Muscle of back (tissue), 13 donors: ENCODE data around the gene IAH1. TPM values are rescaled to one million over a fixed set of nuclear protein-coding genes. Genes with fewer than 3 reads are reported as not detected.

ENCODE experiments used
- DNase-seq, 3 donors: peaks; one replicate each; pipeline versions ENCODE4 v3.0.0 to v3.0.0-alpha.2; 2013
- long read RNA-seq, 9 donors: transcript quantifications; one replicate each; lab custom pipeline, GENCODE V29; 2026
- polyA plus RNA-seq, 10 donors: library from polyadenylated mRNA; unstranded; fragments of 120-200 nt; gene quantifications; one replicate each; pipeline ENCODE4 v1.2.1, GENCODE V29; 2013; ENCODE audit not compliant: insufficient read length in 10 of 10

The IAH1 gene
- polyA plus RNA-seq = 10 to 100 TPM; 44.7 to 60.9 (median 50.1) TPM
- long read RNA-seq, donor 1, transcript IAH1-215 (6 exons, 1,266 nt) = major isoform, 23 of 29 reads
- long read RNA-seq, donor 1, partial matches to known transcripts = 0 of 29 reads
- long read RNA-seq, donor 1, other reads (novel, unspliced or antisense) = 0 of 29 reads
- long read RNA-seq, donor 2, transcript IAH1-215 (6 exons, 1,266 nt) = major isoform, 18 of 20 reads
- long read RNA-seq, donor 2, partial matches to known transcripts = 0 of 20 reads
- long read RNA-seq, donor 2, other reads (novel, unspliced or antisense) = 0 of 20 reads
- long read RNA-seq, donor 3 = 0 reads
- long read RNA-seq, donor 4, transcript IAH1-215 (6 exons, 1,266 nt) = major isoform, 15 of 16 reads
- long read RNA-seq, donor 4, partial matches to known transcripts = 0 of 16 reads
- long read RNA-seq, donor 4, other reads (novel, unspliced or antisense) = 0 of 16 reads
- long read RNA-seq, donor 5, transcript IAH1-215 (6 exons, 1,266 nt) = major isoform, 26 of 36 reads
- long read RNA-seq, donor 5, partial matches to known transcripts = 5 of 36 reads
- long read RNA-seq, donor 5, other reads (novel, unspliced or antisense) = 0 of 36 reads
- long read RNA-seq, donor 6, transcript IAH1-215 (6 exons, 1,266 nt) = major isoform, 17 of 27 reads
- long read RNA-seq, donor 6, transcript IAH1-202 (5 exons, 2,137 nt) = minor isoform, 10 of 27 reads
- long read RNA-seq, donor 6, partial matches to known transcripts = 0 of 27 reads
- long read RNA-seq, donor 6, other reads (novel, unspliced or antisense) = 0 of 27 reads
- long read RNA-seq, donor 7, transcript IAH1-215 (6 exons, 1,266 nt) = major isoform, 12 of 47 reads
- long read RNA-seq, donor 7, partial matches to known transcripts = 31 of 47 reads
- long read RNA-seq, donor 7, other reads (novel, unspliced or antisense) = 0 of 47 reads
- long read RNA-seq, donor 8, transcript IAH1-215 (6 exons, 1,266 nt) = major isoform, 8 of 28 reads
- long read RNA-seq, donor 8, partial matches to known transcripts = 18 of 28 reads
- long read RNA-seq, donor 8, other reads (novel, unspliced or antisense) = 0 of 28 reads
- long read RNA-seq, donor 9, partial matches to known transcripts = 0 of 4 reads
- long read RNA-seq, donor 9, other reads (novel, unspliced or antisense) = 0 of 4 reads

- DNase-seq = peak; percentile 30 to 93 (median 62)
Measured at GRCh38 chr2:9474361-9475057, at the start of gene IAH1. Gene IAH1 (plus strand): TSS chr2:9474551. CDS start chr2:9474567, 16 bp downstream.

GRCh38 chr2:9428965-9429577 is 45.3 kb upstream of the IAH1 start:
- no peak for DNase-seq

GRCh38 chr2:9430316-9431293 is 43.7 kb upstream of the IAH1 start:
- DNase-seq = no peak

GRCh38 chr2:9434489-9434888 is 39.9 kb upstream of the IAH1 start:
- DNase-seq = no peak

- no peak for DNase-seq
Measured at GRCh38 chr2:9439536-9439935, 34.8 kb upstream of the IAH1 start.

GRCh38 chr2:9440058-9440727 is 34.2 kb upstream of the IAH1 start:
- DNase-seq = peak in 2 of 3 donors; percentile 19 to 38

- no peak for DNase-seq
Measured at GRCh38 chr2:9441556-9441955, 32.8 kb upstream of the IAH1 start.

GRCh38 chr2:9443526-9443925 is 30.8 kb upstream of the IAH1 start:
- no peak for DNase-seq

- DNase-seq = no peak
Measured at GRCh38 chr2:9445089-9445488, 29.3 kb upstream of the IAH1 start.

GRCh38 chr2:9451231-9451630 is 23.1 kb upstream of the IAH1 start:
- DNase-seq = no peak

GRCh38 chr2:9460441-9461017 is 13.8 kb upstream of the IAH1 start:
- DNase-seq = no peak

GRCh38 chr2:9461079-9461478 is 13.3 kb upstream of the IAH1 start:
- no peak for DNase-seq

- no peak for DNase-seq
Measured at GRCh38 chr2:9462313-9462712, 12.0 kb upstream of the IAH1 start.

- DNase-seq = no peak
Measured at GRCh38 chr2:9462886-9463697, 11.3 kb upstream of the IAH1 start.

GRCh38 chr2:9463698-9464034 is 10.7 kb upstream of the IAH1 start:
- no peak for DNase-seq

GRCh38 chr2:9465170-9465569 is 9.2 kb upstream of the IAH1 start:
- no peak for DNase-seq

GRCh38 chr2:9466147-9466683 is 8.1 kb upstream of the IAH1 start:
- no peak for DNase-seq

GRCh38 chr2:9467687-9468086 is 6.7 kb upstream of the IAH1 start:
- DNase-seq = no peak
